Posterior vena cava (tissue), 2 donors: ENCODE results near the gene LMX1B. TPM values are rescaled to one million over a fixed set of nuclear protein-coding genes. Genes with fewer than 3 reads are reported as not detected.

Experiments
- total RNA-seq, 2 donors: library from RNA; stranded (reverse); fragmentation: NEBNext Ultra II Directional; extraction: Animal tissue kit (Norgen Biotek cat#: 25700); gene quantifications; one replicate each; pipeline ENCODE4 v1.2.1, GENCODE V29; 2021
- donor health status: DM: yes; HTN: yes; CAD: no.
- donor health status: DM: yes; HTN: yes; CAD: no.

Gene LMX1B
- total RNA-seq, 2 donors from 2014 or later, result 1.4 to 1.6 TPM

Other genes starting within 250 kb of the LMX1B start
- gene ZBTB43, start 191.1 kb downstream of the LMX1B start, total RNA-seq, result 10 to 100 TPM; 15.8 to 18.0 TPM
- gene ZBTB34, start 246.7 kb downstream of the LMX1B start, total RNA-seq, result 1 to 10 TPM; 7.3 to 9.6 TPM